GM12873 (cell line): ENCODE data around the gene MFSD12.

ENCODE experiments used
- TF ChIP-seq, protein P1 (sequence below): IDR thresholded peaks from 2 replicates; pipeline ENCODE4 v1.5.1; 2012; ENCODE audit warnings: low read depth, mild to moderate bottlenecking, moderate library complexity, low read length, control low read depth; ENCODE audit not compliant: insufficient read depth; ENCODE audit errors: missing control alignments

The MFSD12 gene

DNA sequence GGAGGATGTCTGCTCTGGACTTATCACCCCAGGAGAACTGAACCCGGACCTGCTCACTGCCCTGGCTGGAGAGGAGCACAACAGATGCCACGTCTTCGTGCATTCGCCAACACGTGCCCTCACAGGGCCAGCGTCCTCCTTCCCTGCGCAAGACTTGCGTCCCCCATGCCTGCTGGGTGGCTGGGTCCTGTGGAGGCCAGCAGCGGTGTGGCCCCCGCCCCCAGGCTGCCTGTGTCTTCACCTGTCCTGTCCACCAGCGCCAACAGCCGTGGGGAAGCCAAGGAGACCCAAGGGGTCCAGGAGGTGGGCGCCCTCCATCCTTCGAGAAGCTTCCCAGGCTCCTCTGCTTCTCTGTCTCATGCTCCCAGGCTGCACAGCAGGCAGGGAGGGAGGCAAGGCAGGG, 21.8 kb downstream of the MFSD12 start:
- TF ChIP-seq, protein P1, sequence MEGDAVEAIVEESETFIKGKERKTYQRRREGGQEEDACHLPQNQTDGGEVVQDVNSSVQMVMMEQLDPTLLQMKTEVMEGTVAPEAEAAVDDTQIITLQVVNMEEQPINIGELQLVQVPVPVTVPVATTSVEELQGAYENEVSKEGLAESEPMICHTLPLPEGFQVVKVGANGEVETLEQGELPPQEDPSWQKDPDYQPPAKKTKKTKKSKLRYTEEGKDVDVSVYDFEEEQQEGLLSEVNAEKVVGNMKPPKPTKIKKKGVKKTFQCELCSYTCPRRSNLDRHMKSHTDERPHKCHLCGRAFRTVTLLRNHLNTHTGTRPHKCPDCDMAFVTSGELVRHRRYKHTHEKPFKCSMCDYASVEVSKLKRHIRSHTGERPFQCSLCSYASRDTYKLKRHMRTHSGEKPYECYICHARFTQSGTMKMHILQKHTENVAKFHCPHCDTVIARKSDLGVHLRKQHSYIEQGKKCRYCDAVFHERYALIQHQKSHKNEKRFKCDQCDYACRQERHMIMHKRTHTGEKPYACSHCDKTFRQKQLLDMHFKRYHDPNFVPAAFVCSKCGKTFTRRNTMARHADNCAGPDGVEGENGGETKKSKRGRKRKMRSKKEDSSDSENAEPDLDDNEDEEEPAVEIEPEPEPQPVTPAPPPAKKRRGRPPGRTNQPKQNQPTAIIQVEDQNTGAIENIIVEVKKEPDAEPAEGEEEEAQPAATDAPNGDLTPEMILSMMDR, result no peak

DNA sequence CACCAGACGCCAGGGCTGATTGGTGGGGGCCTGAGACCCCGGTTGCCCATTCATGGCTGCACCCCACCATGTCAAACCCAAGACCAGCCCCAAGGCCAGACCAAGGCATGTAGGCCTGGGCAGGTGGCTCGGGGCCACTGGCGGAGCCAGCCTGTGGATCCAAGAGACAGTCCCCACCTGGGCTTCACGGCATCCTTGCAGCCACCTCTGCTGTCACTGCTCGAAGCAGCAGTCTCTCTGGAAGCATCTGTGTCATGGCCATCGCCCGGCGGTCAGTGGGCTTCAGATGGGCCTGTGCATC, 22.2 kb downstream of the MFSD12 start:
- TF ChIP-seq, protein P1, result no peak

DNA sequence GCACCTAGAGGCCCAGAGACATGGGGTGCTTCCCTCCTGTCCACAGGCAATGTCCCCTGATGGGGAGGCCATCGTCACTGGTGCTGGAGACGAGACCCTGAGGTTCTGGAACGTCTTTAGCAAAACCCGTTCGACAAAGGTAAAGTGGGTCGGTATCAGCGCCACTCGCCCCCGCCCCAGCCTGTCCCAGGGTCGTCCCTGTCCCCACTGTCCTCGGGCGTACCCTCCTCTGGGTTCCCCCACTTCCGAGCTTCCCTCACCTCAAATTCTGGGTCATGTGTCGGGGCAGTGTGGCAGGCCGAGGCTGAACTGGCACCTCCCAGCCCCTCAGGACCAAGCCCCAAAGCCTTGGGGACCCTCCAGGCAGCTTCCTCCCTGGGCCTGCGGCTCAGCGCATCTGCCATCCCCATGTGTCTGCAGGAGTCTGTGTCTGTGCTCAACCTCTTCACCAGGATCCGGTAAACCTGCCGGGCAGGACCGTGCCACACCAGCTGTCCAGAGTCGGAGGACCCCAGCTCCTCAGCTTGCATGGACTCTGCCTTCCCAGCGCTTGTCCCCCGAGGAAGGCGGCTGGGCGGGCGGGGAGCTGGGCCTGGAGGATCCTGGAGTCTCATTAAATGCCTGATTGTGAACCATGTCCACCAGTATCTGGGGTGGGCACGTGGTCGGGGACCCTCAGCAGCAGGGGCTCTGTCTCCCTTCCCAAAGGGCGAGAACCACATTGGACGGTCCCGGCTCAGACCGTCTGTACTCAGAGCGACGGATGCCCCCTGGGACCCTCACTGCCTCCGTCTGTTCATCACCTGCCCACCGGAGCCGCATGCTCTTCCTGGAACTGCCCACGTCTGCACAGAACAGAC, 22.8 kb downstream of the MFSD12 start:
- TF ChIP-seq, protein P1, result no peak

GRCh38 chr19:3533563-3534216, 23.7 kb downstream of the MFSD12 start:
- TF ChIP-seq, protein P1, result no peak

- TF ChIP-seq, protein P1, result no peak
Measured at GRCh38 chr19:3533033-3533432, 24.4 kb downstream of the MFSD12 start.

DNA sequence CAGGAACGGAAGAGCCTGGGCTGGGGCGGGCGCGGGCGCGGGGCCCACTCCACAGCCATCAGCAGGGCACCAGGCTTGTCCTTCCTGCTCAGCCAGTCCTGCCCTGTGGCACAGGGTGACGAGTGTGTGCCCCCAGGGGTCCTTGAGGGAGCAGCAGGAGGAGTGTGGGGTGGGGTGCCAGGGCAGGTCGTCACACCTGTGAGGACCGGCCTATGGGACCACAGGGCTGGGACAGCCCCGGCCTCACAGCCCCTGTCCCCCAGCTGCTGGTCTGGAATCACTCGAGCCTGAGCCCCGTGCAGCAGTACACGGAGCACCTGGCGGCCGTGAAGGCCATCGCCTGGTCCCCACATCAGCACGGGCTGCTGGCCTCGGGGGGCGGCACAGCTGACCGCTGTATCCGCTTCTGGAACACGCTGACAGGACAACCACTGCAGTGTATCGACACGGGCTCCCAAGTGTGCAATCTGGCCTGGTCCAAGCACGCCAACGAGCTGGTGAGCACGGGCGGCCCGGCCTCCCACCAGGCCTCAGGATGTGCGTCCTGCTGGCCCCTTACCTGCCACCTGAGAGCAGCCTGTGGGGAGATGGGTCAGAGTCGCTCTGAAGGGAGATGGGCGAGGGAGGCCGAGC, 25.1 kb downstream of the MFSD12 start:
- TF ChIP-seq, protein P1, result no peak

GRCh38 chr19:3531716-3532115, 25.7 kb downstream of the MFSD12 start:
- TF ChIP-seq, protein P1, result no peak
